Endothelial cell of umbilical vein (primary cell): ENCODE results near the gene STX8. TPM values are rescaled to one million over a fixed set of nuclear protein-coding genes. Genes with fewer than 3 reads are reported as not detected.

ENCODE experiments used
- BruUV-seq: library from RNA; stranded (reverse); fragments of 400-500 nt; replicated peaks from 2 replicates; lab custom pipeline; 2021; lab: Mats Ljungman, UMichigan
- CTCF ChIA-PET: fragments of 300-600, 350-600 bp; sonication (Branson Sonifier 250); formaldehyde crosslinking; loops from one replicate; lab custom pipeline; 2021; ENCODE audit warnings: antibody characterized with exemption, inconsistent platforms; lab: Charles Lee
- POLR2A ChIA-PET: fragments of 300-600, 350-600 bp; sonication (Branson Sonifier 250); formaldehyde crosslinking; loops from one replicate; lab custom pipeline; 2021; ENCODE audit warnings: antibody characterized with exemption, inconsistent platforms; lab: Charles Lee
- DNase-seq: peaks from one replicate; pipeline ENCODE4 v3.0.0-alpha.2; 2011; ENCODE audit warnings: low read depth, low spot score
- FAIRE-seq: peaks from 2 replicates; lab custom pipeline; 2011; peaks lifted over from hg19 to GRCh38; lab: Jason Lieb, UNC
- H2AFZ ChIP-seq: 2 replicates; pipeline ENCODE4 v1.6.0; 2012; ENCODE audit warnings: low read depth, low read length, control low read depth, inconsistent platforms
- H3K27ac ChIP-seq: 2 replicates; pipeline ENCODE4 v1.5.1; 2011; ENCODE audit warnings: low read depth, mild to moderate bottlenecking, control low read depth, low read length, moderate library complexity; ENCODE audit not compliant: insufficient read depth
- H3K27me3 ChIP-seq, 2 experiments: 2 replicates each; pipeline versions ENCODE4 v1.6.0 to v1.6.1; 2011; ENCODE audit warnings: low read length in 2 of 2, mixed read lengths in 1 of 2; ENCODE audit not compliant: control insufficient read depth in 2 of 2, insufficient read depth in 2 of 2
- H3K36me3 ChIP-seq, 2 experiments: 2 replicates in 1 of 2; 3 replicates in 1 of 2; pipeline ENCODE4 v1.5.1; 2011; ENCODE audit warnings: low read length in 2 of 2, mild to moderate bottlenecking in 1 of 2, moderate library complexity in 1 of 2; ENCODE audit not compliant: control insufficient read depth in 2 of 2, insufficient read depth in 2 of 2; ENCODE audit errors: extremely low read depth in 1 of 2
- H3K4me1 ChIP-seq: 3 replicates; pipeline ENCODE4 v1.5.1; 2011; ENCODE audit warnings: mild to moderate bottlenecking, low read length; ENCODE audit not compliant: control insufficient read depth, insufficient read depth; ENCODE audit errors: extremely low read depth
- H3K4me2 ChIP-seq: 2 replicates; pipeline ENCODE4 v1.6.1; 2011; ENCODE audit warnings: low read length, control low read depth, mixed read lengths; ENCODE audit not compliant: insufficient read depth
- H3K4me3 ChIP-seq, 3 experiments: fragments of 200-600 bp in 1 of 3; sonication (generic), shearing (Covaris generic) in 1 of 3; replicated peaks in 1 of 3; 2 replicates each; pipeline ENCODE4 v1.5.1; 2011 to 2016; ENCODE audit warnings: control low read depth in 3 of 3, low read length in 3 of 3, mild to moderate bottlenecking in 2 of 3, inconsistent platforms in 1 of 3, low read depth in 1 of 3, moderate library complexity in 1 of 3; ENCODE audit not compliant: insufficient read depth in 1 of 3
- H3K79me2 ChIP-seq: 2 replicates; pipeline ENCODE4 v1.6.0; 2012; ENCODE audit warnings: low read length, inconsistent platforms; ENCODE audit not compliant: control insufficient read depth, insufficient read depth
- H3K9ac ChIP-seq: replicated peaks from 2 replicates; pipeline ENCODE3; 2011; ENCODE audit warnings: low read length, control low read depth; ENCODE audit not compliant: insufficient read depth; ENCODE audit errors: extremely low read depth
- H3K9me1 ChIP-seq: replicated peaks from 3 replicates; pipeline ENCODE4 v1.6.0; 2011; ENCODE audit warnings: mild to moderate bottlenecking, low read length; ENCODE audit not compliant: control insufficient read depth, insufficient read depth; ENCODE audit errors: extremely low read depth
- H3K9me3 ChIP-seq: replicated peaks from 2 replicates; pipeline ENCODE4 v1.5.1; 2012; ENCODE audit warnings: low read length, inconsistent platforms; ENCODE audit not compliant: control insufficient read depth, insufficient read depth
- H4K20me1 ChIP-seq: replicated peaks from 2 replicates; pipeline ENCODE3; 2011; ENCODE audit warnings: mild to moderate bottlenecking, low read length; ENCODE audit not compliant: control insufficient read depth, insufficient read depth; ENCODE audit errors: extremely low read depth
- EZH2 ChIP-seq: IDR thresholded peaks from 2 replicates; pipeline ENCODE4 v1.6.1; 2012; ENCODE audit warnings: borderline replicate concordance, low read depth, mild to moderate bottlenecking, moderate library complexity, low read length, inconsistent platforms; ENCODE audit not compliant: severe bottlenecking
- FOS ChIP-seq: IDR thresholded peaks from 2 replicates; pipeline ENCODE4 v1.6.1; 2011; ENCODE audit warnings: mild to moderate bottlenecking, low read length, moderate library complexity, borderline replicate concordance; ENCODE audit not compliant: insufficient read depth
- GATA2 ChIP-seq: IDR thresholded peaks from 2 replicates; pipeline ENCODE4 v1.7.0; 2011; ENCODE audit warnings: low read depth, mild to moderate bottlenecking, moderate library complexity, mixed read lengths, low read length; ENCODE audit not compliant: insufficient read length, insufficient read depth
- JUN ChIP-seq: IDR thresholded peaks from 2 replicates; pipeline ENCODE4 v1.6.1; 2011; ENCODE audit warnings: borderline replicate concordance, low read depth; ENCODE audit not compliant: insufficient read length, insufficient read depth
- MAX ChIP-seq: IDR thresholded peaks from 2 replicates; pipeline ENCODE4 v1.6.1; 2011; ENCODE audit not compliant: insufficient read depth, insufficient read length
- MYC ChIP-seq: IDR thresholded peaks from one replicate; pipeline ENCODE4 v1.6.1; 2011; ENCODE audit warnings: mild to moderate bottlenecking, low read depth, low read length
- POLR2A ChIP-seq: IDR thresholded peaks from 2 replicates; pipeline ENCODE4 v1.6.1; 2012; ENCODE audit warnings: low read depth, mild to moderate bottlenecking, control low read depth, low read length
- POLR2AphosphoS5 ChIP-seq: IDR thresholded peaks from 2 replicates; pipeline ENCODE4 v1.6.1; 2012; ENCODE audit warnings: low read depth, mild to moderate bottlenecking, control low read depth, low read length, moderate library complexity; ENCODE audit not compliant: insufficient read depth
- dilution Hi-C: fragments of 300-500 bp; cut with MboI; formaldehyde crosslinking; loops from one replicate; pipeline ENCODE4 v1.15.0; 2019; ENCODE audit warnings: low sequenced_read_pairs; ENCODE audit not compliant: extremely low pct_ligation_motif_present
- intact Hi-C: fragments of 100-400 bp; cut with micrococcal nuclease; formaldehyde crosslinking; loops from one replicate; pipeline ENCODE4 v1.10.0; 2022
- polyA plus RNA-seq, 4 experiments: library from polyadenylated mRNA; depleted of rRNA in 3 of 4; stranded (reverse) in 3 of 4; unstranded in 1 of 4; fragments of >200 nt; gene quantifications; 2 replicates each; pipeline versions ENCODE4 v1.2.1 to v1.2.3, GENCODE V29; 2011 to 2012; ENCODE audit warnings: missing spikeins in 1 of 4
- total RNA-seq: library from RNA; stranded (reverse); gene quantifications from 2 replicates; pipeline ENCODE4 v1.2.3, GENCODE V29; 2021
- TF ChIP-seq, protein P1 (sequence below), 2 donors: IDR thresholded peaks; 1 replicate in 1 of 2; 2 replicates in 1 of 2; pipeline ENCODE4 v1.5.1; 2011; ENCODE audit warnings: low read length in 2 of 2, mild to moderate bottlenecking in 2 of 2, moderate library complexity in 2 of 2, control low read depth in 1 of 2, inconsistent platforms in 1 of 2, low read depth in 1 of 2; ENCODE audit not compliant: insufficient read depth in 1 of 2; ENCODE audit errors: extremely low read depth in 1 of 2

Gene STX8
- total and polyA plus RNA-seq, 2 donors (not counting 3 experiments of a cell fraction or from before 2014, with no cell fraction given) = 25.9 to 67.3 TPM

GRCh38 chr17:9298776-9299295 is 276.8 kb downstream of the STX8 start:
- H3K9me1 ChIP-seq = no peaks in the 10 kb centered on the region
- H3K9ac ChIP-seq = no peak overlapping the region
- no peaks in the 10 kb centered on the region for H3K9me3 ChIP-seq
- H3K4me1 ChIP-seq = no peaks in the 10 kb centered on the region
- no peak overlapping the region for H3K4me3 ChIP-seq
- no peak overlapping the region for H2AFZ ChIP-seq
- dilution Hi-C loops (no loop called here), intact Hi-C loops (no loop called here)
- no TSS peak for BruUV-seq
- H3K27ac ChIP-seq = no peak overlapping the region
- no peaks in the 10 kb centered on the region for H3K79me2 ChIP-seq
- DNase-seq (no peak), FAIRE-seq (no peak)
- no peaks in the 10 kb centered on the region for H3K36me3 ChIP-seq
- CTCF ChIA-PET = no interaction called here
- H3K4me2 ChIP-seq = no peak overlapping the region
- POLR2A ChIA-PET = no interaction called here
- H3K27me3 ChIP-seq = no peaks in the 10 kb centered on the region
- no peaks in the 10 kb centered on the region for H4K20me1 ChIP-seq
- TF ChIP-seq, protein P1, sequence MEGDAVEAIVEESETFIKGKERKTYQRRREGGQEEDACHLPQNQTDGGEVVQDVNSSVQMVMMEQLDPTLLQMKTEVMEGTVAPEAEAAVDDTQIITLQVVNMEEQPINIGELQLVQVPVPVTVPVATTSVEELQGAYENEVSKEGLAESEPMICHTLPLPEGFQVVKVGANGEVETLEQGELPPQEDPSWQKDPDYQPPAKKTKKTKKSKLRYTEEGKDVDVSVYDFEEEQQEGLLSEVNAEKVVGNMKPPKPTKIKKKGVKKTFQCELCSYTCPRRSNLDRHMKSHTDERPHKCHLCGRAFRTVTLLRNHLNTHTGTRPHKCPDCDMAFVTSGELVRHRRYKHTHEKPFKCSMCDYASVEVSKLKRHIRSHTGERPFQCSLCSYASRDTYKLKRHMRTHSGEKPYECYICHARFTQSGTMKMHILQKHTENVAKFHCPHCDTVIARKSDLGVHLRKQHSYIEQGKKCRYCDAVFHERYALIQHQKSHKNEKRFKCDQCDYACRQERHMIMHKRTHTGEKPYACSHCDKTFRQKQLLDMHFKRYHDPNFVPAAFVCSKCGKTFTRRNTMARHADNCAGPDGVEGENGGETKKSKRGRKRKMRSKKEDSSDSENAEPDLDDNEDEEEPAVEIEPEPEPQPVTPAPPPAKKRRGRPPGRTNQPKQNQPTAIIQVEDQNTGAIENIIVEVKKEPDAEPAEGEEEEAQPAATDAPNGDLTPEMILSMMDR (IDR thresholded peaks at IDR 0.05; ENCODE audit: extremely low read depth in 1 of 2, insufficient read depth in 1 of 2, low read depth in 1 of 2, low read length in 2 of 2) = no peak

DNA sequence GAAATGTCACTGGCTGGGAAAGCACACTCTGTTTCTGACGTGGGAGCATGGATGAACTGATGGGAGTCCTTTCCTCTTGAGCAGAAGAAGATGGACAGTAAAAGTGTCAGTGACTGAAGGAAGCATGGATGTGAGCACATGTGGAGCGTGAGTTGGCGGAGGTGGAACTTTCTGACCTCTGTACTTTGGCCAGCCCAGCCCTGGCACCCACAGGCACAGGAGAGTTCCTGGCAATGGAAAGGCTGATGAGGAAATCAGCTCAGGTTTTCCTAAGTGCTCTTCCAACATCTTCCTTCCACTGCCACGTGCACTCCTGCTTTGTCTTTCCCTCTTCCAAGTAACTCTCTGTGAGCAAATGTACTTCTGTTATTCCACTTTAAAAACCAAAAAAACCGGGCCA is 277.5 kb downstream of the STX8 start:
- no peaks in the 10 kb centered on the region for H3K4me1 ChIP-seq
- no peaks in the 10 kb centered on the region for H3K9me1 ChIP-seq
- intact Hi-C loops = no loop called here
- dilution Hi-C loops = no loop called here
- no peak overlapping the region for H3K4me3 ChIP-seq
- H3K9me3 ChIP-seq = no peaks in the 10 kb centered on the region
- no TSS peak for BruUV-seq
- H3K27ac ChIP-seq = no peak overlapping the region
- H3K27me3 ChIP-seq = no peaks in the 10 kb centered on the region
- TF ChIP-seq MAX (no peak), FOS (no peak), POLR2A (no peak), EZH2 (no peak), GATA2 (no peak), MYC (no peak), JUN (no peak), POLR2AphosphoS5 (no peak)
- TF ChIP-seq, protein P1 (IDR thresholded peaks at IDR 0.05; ENCODE audit: extremely low read depth in 1 of 2, insufficient read depth in 1 of 2, low read depth in 1 of 2, low read length in 2 of 2) = no peak
- POLR2A ChIA-PET = no interaction called here
- DNase-seq = no peak
- CTCF ChIA-PET = no interaction called here
- no peak overlapping the region for H2AFZ ChIP-seq
- H4K20me1 ChIP-seq = no peaks in the 10 kb centered on the region
- H3K9ac ChIP-seq = no peak overlapping the region
- FAIRE-seq = no peak
- no peaks in the 10 kb centered on the region for H3K79me2 ChIP-seq
- H3K36me3 ChIP-seq = no peaks in the 10 kb centered on the region
- no peak overlapping the region for H3K4me2 ChIP-seq
